ENCODE results near the gene CHMP2A.

Gene CHMP2A

GRCh38 chr19:58569943-58570670, 15.2 kb upstream of the CHMP2A start:
- no peak for DNase-seq

GRCh38 chr19:58569191-58569942, 14.5 kb upstream of the CHMP2A start:
- DNase-seq = no peak

DNA sequence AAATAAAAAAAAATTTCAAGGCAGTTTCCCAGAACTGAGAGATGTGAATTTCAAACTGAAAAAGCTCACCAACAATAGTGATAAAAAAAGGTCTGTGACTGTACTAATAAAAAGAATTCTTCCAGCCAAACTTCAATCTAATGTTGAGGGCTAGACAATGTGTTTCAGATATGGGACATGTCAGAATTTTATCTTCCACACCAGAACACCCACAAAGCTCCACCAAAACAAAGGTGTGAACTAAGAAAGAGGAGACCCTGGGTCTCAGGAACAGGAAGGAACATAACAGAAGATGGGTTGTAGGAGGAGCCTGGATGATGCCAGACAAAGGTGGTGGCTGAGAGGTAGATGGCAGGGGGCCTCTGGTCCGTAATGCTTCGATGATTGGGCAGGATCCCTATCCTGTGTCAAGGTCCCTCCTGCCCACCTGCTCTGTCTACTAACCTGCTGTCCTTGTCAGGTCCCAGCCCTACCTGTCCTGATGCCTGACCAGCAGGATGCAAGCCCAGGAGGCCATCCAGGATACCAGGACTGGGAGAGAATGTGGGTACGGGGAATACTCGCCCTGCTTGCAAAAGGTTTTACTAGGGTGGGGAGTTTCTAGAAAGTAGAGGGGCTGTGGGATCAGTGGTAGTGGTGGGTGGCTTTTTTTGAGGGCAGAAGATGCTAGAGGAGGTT, 13.7 kb upstream of the CHMP2A start:
- DNase-seq = no peak

DNA sequence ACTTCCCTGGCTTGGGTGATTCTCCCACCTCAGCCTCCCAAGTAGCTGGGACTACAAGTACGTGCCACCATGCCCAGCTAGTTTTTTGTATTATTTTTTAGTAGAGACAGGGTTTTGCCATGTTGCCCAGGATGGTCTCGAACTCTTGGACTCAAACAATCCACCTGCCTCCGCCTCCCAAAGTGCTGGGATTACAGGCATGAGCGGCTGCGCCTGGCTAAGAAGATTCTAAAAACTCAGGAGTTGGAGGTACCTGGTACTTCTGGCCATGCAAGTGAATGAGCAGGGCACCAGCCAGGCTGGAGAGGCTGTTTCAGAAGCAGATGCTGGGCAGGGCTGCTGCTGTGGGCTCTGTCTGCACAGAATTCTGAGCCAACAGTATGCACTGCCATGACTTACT, 12.1 kb upstream of the CHMP2A start:
- no peak for DNase-seq

DNA sequence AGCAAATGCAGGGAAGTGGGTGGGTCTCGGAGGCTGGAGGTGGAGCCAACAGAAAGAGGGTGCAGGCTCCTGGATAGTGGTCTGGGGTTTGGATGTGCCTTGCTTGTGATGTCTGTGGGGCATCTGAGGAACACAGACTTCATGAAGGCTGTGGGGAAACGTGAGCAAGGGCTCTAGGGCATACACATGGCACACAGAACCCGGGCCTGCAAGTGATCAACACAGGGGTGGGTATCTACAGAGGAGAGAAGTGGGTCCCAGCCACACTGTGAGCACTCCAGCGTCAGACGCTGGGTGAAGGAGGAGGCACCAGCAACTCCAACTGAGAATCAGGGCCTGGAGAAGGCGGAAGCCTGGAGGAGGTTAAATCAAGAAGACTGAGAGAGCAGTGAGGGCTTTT, 8.9 kb upstream of the CHMP2A start:
- DNase-seq = no peak

GRCh38 chr19:58563034-58563573, 8.2 kb upstream of the CHMP2A start:
- no peak for DNase-seq

GRCh38 chr19:58562122-58563033, 7.5 kb upstream of the CHMP2A start:
- DNase-seq = no peak

GRCh38 chr19:58561373-58562121, 6.6 kb upstream of the CHMP2A start:
- no peak for DNase-seq

- DNase-seq = no peak
Measured at GRCh38 chr19:58560921-58561320, 6.0 kb upstream of the CHMP2A start.

- DNase-seq = no peak
Measured at GRCh38 chr19:58560007-58560887, 5.3 kb upstream of the CHMP2A start.

GRCh38 chr19:58559275-58560006, 4.5 kb upstream of the CHMP2A start:
- DNase-seq = no peak

- DNase-seq = no peak
Measured at GRCh38 chr19:58558623-58559274, 3.8 kb upstream of the CHMP2A start.

GRCh38 chr19:58558066-58558622, 3.2 kb upstream of the CHMP2A start, which contains the start of gene UBE2M:
UBE2M (minus strand) TSS chr19:58558611; CDS start chr19:58558381, 230 bp downstream.
- DNase-seq = no peak

GRCh38 chr19:58557221-58558065, 2.5 kb upstream of the CHMP2A start:
- no peak for DNase-seq

DNA sequence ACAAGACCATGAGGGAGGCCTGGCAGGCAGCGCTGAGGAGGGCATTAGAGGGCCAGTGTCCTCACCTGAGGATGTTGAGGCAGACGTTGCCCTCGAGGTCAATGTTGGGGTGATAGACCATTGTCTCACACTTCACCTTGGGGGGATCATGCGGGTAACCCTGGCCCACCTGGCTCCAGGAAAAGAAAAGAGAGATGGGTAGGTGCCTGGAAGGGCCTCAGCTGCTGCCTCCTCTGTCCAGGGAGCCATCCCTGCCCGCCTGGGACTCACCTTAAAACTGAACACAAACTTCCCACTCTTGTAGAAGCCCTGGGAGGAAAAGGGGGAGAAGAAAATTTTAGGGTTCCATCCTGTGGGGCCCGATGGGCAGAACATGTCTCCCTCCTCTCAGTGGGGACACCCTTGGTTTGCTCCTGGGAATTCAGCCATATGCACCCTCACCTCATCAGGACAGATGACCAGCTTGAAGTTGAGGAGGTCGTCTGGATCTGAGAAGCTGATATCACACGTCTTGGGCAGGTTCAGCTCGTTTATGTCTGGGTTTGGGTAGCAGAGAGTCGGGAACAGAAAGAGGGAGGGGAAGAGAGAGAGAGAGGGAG, 1.8 kb upstream of the CHMP2A start:
- no peak for DNase-seq

DNA sequence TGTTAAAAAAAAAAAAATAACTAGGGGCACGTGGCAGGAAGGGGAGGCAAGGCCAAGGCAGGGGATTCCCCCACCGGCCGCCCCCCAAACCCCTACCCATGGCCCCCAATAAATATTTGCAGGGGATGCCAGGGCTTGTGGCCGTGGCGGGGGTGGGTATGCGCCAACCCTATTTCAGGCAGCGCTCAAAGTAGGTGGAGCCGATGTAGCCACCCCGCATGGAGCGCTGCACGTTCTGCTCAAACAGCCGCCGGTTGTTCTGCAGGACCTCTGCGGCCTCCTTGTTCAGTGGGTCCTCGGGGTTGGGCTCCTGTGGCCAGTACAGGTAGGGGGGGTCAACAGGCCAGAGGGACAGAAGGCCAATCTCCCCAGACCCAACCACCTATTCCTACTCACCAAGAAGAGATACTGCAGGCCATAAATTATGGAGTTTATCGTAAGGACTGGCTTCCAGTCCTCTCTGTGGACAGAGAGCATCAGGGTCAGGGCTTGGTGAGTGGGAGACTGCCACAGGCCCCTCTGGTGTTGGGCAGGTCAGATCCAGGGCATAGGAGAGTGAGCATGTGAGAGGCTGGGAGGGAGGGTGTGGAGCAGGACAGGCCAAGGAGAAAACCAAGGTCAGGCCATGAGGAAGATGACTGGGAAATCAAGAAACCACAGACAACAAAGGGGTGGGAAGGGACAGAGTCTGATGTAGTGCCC, 1.2 kb upstream of the CHMP2A start:
- no peak for DNase-seq

GRCh38 chr19:58555369-58555885, 522 bp upstream of the CHMP2A start:
- no peak for DNase-seq

Measured in GOT3 (cell line).